ENCODE data around the gene PTPRD.

The PTPRD gene

DNA sequence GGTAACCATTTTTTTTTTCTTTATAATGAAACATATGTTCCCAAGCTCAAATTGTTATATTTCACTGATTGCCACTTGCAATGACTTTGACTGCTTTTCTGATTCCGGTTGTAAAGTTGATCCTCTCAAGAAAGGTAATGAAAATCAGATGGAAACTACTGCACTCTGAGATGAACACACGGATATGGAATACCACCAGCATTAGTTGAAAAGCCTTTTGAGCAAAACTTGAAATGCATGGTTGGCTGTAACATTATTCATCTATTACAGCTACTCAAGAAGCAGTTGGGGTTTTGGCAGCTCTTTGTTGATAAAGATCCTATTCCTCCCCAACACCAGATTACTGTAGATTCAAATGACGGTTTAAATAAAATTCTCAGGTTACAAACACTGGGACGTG lies 2221.7 kb downstream of the PTPRD start:
- DNase-seq, result no peak

DNA sequence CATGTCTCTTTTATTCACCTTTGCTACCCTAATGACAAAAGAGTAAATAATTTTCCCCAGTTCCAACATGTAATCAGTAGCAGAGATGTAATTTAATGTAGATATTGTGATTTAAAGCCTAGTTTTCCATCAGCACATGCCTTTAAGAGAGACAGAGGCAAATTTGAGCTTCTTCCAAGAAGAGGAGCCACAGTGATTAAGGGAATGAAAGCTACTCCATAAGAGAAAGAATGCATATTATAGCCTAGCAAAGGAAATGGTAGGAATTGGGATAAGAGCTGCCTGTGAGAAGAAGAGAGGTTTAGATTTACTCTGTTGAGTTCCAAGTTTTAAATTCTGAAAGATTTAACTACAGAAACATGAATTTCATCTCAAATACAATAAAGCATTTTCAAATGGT lies 2222.2 kb downstream of the PTPRD start:
- no peak for DNase-seq

DNA sequence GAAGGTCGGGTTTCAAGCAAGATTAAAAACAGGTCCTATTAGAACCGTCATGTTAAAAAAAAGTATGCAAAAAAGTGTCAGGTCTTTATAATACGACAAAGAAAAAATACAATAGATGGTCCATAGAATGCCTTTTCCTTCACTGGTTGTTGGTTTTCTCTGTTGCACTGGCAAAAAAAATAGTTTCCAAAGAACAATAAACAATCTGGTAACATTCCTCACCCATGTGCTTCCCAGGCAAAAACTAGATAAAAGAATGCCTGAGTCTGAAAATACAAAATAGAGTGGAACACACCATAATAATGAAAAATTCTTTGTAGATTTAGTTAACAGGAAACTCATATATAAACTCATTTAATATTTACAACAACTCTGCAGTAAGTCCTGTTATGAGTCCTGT lies 2223.3 kb downstream of the PTPRD start:
- DNase-seq, result no peak

DNA sequence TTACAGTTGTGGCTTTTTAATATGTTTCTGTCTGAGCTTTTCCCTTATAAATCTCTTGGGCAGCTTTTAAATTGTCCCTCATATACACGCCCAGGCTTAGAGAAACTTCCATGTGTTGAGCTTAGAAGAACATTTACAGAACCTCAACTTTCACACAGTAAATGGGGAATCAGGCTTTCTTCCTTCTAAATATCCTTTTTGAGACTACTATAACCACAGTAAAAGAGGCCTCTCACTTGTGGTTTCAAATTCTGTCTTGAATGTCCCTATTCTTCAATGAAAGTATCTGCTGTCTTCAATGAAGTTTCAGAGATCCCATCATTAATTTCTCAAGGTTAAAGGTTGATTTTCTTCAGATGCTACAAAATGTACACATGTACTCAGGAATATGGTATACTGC lies 2224.7 kb downstream of the PTPRD start:
- no peak for DNase-seq

DNA sequence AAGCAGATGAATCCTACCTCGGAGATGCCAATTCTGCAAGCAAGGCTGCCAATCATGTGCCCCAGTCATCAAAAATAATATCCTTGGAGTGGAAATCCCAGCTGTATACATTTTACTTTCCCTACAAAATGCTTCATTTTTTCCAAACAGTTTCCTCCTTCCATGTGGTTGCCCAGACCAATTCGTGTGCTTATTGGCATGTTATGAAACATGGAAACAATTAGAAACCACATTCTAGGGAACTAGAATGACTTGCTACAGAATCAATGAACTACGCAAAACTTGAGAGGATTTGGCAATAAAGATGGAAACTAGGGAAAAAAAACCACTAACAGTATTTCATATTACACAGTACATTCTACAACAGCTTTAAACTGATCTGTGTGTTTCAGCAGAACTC lies 2228.7 kb downstream of the PTPRD start:
- peak; percentile 76 for DNase-seq

DNA sequence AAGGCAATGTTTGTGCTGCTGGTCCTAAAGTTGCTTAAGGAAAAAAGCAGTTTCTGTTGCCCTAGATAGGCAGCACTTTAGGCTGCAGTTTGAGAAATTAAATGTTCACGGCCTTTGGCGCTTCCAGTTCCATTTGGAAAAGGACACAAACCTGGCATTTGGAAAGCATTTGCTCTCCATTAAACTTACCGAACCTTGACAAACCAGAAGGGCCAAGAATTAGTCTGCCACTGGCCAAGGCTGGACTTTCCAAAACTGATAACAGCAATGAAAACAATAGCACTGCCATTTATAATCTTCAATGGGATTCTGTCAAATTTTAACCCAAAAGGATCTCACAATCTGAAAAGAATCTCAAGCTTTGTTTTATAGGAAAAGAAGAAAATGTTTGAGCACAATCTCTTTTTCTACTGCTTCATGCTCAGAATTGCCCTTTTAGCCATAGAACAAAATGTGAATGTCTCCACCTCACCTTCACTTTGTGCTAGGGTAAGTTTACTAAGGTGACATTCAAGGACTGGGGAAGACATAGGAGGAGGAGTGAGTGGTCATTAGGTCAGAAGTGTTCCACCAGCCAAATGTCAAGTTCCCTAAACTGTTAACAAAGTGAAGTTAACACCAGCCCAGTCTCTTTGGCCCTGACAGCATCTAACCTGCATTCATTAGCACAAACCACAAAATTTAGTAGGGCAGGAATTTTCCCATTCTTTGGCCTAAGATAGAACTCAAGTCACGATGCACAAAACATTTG lies 2229.8 kb downstream of the PTPRD start:
- peak; percentile 4 for DNase-seq

DNA sequence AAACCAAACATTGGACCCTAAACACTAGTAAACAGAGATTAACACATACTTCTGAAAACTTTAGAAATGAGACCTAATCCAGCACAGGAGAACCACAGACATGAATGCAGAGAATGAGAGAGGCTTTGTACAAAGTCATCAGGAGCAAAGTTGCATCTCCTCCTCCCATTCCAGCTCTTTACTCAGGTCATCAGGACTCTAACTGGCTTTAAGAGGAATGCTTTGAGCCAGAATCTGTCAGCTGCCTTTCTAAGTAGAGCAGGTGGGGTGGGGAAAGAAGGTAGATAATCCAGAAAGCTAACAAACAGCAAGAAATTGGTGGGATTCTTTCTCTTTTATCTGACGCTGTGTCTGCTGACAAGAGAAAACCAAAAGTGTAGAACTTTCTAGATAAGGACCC lies 2230.5 kb downstream of the PTPRD start:
- DNase-seq, result no peak

DNA sequence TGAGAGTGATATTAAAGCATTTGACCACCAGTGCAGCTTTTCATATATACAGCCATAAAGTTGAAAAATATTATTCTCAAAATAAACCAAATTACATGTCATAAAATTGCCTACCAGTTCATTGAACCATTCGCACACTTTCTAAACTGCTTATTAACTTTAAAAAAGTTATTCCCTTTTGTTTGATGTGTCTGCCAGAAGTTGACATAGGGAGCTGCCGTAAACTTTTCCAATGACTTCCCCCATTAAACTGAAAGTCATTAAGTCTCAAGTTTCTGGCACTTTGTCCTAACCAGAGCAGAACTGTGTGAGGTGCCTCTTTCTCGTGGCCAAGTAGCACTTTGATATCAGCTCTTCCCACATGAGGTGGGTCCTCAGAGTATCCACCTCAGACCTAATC lies 2231.2 kb downstream of the PTPRD start:
- DNase-seq, result no peak

DNA sequence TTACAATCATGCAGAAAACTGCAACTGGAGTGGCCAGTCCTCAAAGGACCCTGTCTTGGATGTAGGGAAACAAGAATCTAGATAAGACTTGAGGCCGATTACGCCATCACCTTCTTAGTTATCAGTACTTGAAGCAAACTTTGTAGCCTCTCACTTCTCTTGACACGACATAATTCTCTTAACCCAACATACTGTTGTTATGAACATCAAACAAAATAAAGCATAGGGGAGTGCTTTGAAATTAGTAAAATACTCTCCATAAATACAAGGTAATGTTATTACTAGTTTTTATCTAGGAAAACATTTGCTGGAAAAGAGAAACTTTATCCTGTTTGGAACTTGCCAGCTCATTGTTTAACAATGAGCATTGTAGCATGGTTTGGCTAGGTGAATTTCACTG lies 2238.3 kb downstream of the PTPRD start:
- DNase-seq, result no peak

DNA sequence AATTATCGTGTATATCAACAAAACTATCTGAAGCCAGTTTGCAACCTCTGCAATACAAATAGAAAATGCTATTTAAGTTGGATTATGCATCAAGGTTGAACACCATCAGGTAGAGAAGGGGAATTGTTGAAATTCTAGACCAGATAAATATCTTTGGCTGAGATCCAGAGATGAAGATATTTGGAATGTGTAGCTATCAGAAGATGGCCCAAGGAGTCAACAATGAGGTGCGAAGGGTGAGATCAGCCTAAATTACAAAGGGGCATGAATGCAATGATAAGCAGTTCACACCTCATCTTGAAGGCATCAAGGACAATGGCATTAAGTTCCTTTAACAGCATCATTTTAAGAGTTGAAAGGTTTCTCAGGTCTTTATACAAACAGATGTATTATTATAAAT lies 2241.1 kb downstream of the PTPRD start:
- no peak for DNase-seq

DNA sequence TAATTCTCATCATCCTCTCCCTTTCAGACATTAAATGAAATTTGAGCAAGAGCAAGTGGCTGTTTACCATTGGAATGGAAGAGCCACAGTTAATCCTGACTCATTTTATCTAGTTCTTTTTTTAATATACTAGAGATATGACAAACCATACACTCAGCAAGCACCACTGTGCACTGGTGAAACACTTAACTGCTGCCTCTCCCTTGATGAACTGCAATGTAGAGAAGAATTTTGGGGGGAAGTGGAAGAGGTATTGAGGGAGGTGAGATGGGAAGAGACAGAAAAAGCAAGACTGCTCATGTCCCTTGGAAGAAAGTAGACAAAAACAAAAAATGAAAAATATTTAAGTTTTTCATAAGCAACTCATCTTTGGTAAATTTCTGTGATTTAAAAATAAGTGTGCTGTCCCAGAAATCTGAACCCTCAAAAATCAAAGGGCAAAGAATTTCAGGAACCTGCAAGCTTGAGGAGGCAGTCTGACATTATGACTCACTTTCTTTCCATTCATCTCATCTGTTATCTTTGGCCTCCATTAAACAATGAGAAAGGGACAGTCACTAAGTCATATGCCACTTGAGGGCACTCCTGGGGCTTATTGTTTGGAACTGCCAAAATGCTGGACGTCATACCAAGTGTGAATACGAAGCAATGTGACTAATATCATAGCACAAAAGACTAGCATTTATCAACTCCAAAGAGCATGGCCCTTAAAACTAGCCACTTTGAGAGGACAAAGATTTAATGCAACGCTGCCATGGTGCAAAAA lies 2246.5 kb downstream of the PTPRD start:
- DNase-seq, result peak; percentile 5

DNA sequence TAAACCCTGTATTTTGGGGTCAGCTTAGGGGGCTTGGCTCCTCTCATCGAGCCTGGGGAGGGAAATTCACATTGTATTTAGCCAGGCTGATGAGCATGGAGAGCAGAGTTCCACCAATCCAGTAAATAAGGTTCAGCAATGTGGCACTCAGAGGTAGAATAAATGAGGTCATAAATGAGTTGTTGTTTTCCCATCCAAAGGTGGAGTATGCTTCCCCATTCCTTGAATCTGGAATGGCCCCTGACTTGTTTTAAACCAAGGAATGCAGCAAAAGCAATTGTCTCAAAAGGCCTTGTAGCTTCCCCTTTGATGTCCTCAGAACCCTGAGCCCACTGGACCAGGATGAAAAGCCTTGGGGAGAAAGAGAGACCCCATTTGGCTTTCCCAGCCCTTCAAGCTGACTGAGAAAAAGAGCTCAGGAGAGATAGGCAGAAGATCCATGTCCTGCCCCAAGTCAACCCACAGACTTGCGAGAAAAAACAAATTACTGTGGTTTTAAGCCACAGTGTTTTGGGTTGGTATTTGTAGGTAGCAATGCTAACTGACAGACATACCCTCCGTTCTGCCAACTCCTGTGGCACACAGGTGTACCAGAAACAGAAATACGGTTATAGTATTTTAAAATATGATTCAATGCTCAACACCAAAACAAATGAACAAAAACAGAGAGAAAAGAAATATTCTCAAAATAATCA lies 2247.2 kb downstream of the PTPRD start:
- DNase-seq, result no peak

DNA sequence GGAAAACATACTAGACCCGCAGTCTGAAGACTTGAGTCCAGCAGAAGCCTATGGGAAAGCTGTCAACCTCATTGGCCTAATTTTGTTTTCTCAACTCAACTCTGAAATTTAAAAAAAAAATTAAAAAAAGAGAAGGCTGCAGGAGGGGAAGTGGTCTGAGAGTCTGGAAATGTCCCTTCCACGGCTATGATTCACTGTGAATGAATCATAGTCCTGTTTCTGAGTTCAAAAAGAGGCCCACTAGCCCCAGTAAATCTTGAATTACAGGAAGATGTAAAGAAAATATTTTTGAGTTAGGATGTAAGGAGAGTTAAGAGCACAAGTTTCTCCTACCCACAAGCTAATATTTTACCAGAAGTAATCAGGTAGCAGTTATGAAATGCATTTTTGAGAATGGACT lies 2247.8 kb downstream of the PTPRD start:
- DNase-seq, result peak; percentile 67

DNA sequence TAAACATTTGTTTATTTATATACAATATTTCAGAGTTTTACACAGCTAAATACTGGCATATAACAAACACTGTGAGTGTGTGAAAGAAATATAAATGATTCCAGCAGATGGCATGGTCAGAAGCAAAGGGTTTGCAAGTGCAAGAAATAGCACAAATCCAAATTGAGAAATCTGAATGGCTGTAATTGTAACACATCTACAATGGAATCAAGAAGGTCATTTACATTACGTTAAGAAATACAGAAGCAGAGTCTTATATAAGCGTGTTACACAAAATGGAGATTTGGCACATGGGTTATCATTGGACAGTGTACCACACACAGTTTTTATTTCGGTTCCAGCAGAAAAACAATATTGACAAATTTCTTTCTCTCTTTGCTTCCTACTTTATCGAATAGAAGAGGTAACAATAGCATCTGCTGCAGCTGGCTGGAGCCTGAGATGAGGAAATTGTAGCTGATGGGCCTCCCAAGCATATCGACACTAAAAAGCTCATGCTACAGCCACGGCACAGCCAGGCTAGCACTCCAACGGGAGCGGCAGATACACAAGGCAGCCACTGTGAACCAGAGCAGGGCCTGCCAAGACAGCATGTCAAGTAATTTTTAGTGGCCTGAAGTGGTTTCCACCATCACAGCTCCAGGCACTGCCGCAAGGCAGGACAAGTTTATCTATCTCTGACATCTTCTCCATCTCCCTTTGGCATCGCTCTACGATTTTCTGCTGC lies 2248.6 kb downstream of the PTPRD start:
- no peak for DNase-seq

DNA sequence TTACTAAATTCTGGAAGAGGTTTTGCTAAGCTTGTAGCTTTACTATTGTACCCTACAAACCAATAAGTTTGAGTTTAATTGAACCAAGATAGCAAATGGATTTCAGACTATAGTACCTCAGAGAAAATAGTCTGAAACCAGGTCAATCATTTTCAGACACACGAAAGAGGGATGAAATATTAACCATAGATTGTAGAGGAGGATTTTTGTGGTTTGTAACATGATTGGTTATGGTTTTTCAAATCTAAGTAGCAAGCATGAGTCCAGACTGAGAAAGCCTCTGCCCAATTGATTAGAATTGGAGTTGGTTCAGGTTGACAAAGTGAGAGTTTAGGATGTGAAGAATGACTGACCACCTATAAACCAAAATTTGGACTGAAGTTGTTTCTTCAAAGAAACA lies 2250.6 kb downstream of the PTPRD start:
- DNase-seq, result no peak

DNA sequence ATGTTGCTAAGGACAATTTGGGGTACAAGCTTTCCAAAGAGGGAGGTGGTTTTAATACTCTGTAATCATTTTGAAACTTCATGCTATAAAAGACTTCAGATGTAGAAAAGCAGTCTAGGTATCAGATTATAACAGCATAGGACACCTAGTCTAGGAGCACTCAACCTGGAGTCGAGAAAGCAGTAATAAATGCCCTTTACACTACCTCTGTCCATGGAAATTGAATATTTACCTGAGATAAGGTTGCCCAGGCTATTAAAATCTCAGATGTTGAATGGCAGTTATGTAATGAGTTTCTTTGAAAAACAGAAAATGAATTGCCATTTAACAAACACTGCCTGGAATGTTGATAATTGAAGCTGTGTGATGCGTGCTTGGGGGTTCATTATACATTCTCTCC lies 2251.4 kb downstream of the PTPRD start:
- DNase-seq, result no peak

DNA sequence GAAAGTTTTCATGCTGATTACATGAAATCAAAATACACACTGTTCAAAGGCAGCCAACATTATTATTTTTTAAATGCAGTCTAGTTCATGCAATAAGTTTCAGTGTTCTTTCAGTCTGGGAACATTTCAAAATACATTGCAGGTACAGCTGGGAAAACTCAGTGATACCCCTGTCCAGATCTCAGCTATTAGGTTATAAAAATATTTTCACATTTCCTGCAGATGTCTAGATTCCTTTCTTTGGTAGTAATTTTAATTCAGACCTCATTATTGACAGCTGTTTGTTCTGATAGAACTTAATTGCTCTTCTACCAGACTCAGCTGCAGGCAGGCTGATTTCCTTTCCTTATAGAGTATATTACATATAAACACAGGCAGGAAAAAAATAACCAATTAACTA lies 2256.4 kb downstream of the PTPRD start:
- no peak for DNase-seq

DNA sequence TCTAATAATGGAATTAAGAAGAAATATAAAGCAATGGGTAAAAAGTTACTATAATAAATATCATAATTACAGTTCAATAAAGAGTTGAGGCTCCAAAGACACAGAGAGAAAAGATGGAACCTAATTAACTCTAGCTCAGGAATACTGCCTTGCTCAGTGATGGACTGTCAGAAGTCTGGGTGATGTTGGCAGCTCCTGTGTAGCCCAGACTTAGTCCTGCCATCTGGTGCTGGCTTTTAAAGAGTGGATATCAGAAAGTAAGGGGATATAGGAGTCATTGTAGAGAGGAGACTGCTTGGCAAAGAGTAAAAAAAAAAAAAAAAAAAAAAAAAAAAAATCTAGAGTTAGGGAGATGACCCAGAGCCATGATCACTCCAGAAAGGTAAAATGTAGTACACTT lies 2261.4 kb downstream of the PTPRD start:
- no peak for DNase-seq

DNA sequence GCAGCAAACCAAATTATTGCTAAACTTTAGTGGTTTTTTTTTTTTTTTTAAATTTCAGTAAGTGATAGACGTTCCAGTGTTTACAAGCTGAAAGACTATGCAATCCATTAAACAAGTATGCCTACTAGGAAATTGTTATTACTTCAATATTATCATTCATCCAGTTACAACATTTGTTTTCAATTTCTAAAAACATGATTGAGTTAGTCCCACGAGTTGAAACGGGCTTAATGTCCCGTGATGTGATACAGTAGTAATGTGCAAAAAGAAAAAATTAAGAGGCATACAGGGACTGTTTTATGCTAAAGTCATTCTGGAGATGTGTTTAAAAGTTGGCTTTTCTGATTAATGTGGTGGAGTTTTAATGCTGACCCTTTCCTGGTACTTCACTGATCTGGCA lies 2262.9 kb downstream of the PTPRD start:
- DNase-seq, result no peak

DNA sequence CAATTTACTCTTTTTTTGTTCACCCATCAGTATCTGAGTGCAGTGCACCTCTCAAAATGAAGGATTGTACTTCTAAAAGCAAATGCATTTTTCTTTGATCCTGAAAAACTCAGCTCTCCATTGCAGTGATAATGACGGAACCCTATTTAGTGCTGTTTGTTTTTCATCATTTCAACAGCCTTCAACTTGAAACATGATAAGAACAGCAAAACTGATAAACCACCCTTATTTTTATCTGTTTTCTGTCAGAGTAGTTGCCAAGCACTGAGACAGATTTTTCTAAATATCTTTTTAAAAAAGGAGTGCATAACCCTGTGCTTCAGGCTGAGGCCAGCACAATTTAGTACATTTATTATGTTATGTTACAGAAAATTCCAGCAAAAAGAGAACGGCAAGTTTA lies 2263.4 kb downstream of the PTPRD start:
- DNase-seq, result no peak

DNA sequence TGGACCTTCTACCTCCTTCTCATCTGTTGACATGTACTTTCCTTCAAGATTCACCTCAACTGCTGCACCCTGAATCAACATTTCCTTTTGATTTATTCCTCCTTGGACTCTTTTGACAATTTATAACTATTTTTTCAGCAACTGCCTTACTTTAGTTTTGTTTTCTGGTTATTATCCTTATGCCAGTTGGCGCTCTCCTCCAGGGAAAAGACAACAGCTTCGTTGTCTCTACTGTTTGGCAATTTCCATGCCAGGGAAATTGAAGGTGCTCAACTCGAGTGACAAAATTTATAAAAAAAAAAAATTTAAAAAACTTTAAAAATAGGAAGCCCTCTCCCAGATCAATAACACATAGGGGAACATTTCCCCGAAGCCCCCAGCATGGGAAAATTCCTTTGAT lies 2264.0 kb downstream of the PTPRD start:
- DNase-seq, result no peak

DNA sequence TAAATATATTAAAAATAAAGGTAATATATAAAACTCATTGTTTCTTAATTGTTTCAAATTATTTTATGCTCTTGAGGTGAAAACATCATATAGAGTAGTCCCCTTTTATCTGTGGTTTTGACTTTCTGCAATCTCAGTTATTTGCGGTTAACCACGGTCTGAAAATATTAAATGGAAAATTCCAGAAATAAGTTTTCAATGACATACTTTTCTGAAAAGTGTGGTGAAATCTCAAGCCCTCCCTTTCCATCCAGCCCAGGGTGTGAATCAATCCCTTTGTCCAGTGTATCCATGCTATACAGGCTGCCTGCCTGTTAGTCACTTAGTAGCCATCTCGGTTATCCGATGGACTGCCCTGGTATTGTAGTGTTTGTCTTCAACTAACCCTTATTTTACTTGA lies 2266.5 kb downstream of the PTPRD start:
- no peak for DNase-seq

DNA sequence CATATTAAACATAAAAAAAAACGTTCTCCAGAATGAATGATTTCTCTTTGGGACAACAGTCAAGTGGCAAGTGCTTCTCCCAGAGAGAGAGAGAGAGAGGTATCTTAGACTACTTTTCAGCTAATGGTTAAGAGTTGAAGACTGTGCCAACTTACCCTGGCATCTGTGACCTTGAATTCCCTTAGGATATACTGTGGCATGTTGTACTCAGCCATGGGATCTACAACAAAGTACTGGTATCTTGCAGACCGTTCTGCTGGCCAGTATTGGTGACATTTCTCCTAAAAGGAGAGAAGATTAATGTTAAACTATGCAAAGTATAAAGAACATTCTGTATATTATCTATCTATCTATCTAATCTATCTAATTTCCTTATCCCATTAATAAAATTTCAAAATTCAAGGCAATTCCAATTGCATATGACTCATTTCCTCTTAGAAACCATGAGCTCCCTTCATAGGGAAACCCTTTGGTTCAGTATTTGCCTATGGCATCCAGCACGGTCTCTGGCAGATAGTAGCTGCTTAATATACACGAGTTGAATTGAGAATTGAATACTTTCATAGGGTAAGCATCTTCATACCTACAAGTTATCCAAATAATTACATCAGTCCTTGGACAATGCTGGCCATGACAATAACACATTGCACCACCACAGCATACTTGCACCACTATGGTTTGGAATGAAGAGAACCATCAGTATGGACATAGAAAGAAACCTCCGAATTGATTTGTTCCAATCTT lies 2273.9 kb downstream of the PTPRD start:
- no peak for DNase-seq

Measured in inflammatory macrophage treated with lipopolysaccharide for 4 hours (primary cell).